Measurements from ENCODE around the gene ANKS1A.

Gene ANKS1A

GRCh38 chr6:34887753-34888513 lies 1.1 kb upstream of the ANKS1A start, which contains the start of gene TAF11 (continued):
- TF ChIP-seq ZBTB20 (tag by site-specific recombination; IDR thresholded peaks at IDR 0.05) (peak; percentile 45; the same call in 1 of the 2 replicates), ZNF76 (tag by site-specific recombination; IDR thresholded peaks at IDR 0.05; ENCODE audit: borderline replicate concordance, low read depth) (peak; percentile 75), ZNF776 (tag by site-specific recombination; IDR thresholded peaks at IDR 0.05; ENCODE audit: borderline replicate concordance) (no peak), ZNF510 (tag by site-specific recombination; IDR thresholded peaks at IDR 0.05; ENCODE audit: insufficient replicate concordance) (no peak), ZNF354C (tag by site-specific recombination; IDR thresholded peaks at IDR 0.05; ENCODE audit: borderline replicate concordance, low read depth) (no peak), ZNF501 (tag by site-specific recombination; IDR thresholded peaks at IDR 0.05) (peak; percentile 72; the same call in 1 of the 2 replicates), ZNF175 (tag by site-specific recombination; IDR thresholded peaks at IDR 0.05) (no peak), ZNF223 (tag by site-specific recombination; IDR thresholded peaks at IDR 0.05) (no peak), ZNF548 (tag by site-specific recombination; IDR thresholded peaks at IDR 0.05) (no peak), SCRT2 (tag by site-specific recombination; IDR thresholded peaks at IDR 0.05) (no peak), ZNF112 (tag by site-specific recombination; IDR thresholded peaks at IDR 0.05) (no peak), GLIS2 (tag by site-specific recombination; IDR thresholded peaks at IDR 0.05) (peak; percentile 71), HOXD13 (CRISPR knock-in tag; IDR thresholded peaks at IDR 0.05; ENCODE audit: borderline replicate concordance) (no peak), ZNF707 (tag by site-specific recombination; IDR thresholded peaks at IDR 0.05) (no peak), ZNF423 (tag by site-specific recombination; IDR thresholded peaks at IDR 0.05) (no peak), ZNF692 (tag by site-specific recombination; IDR thresholded peaks at IDR 0.05) (peak; percentile 69; the same call in 1 of the 2 replicates), ZFHX2 (tag by site-specific recombination; conservative IDR thresholded peaks at IDR 0.05) (no peak), PBX3 (CRISPR knock-in tag; IDR thresholded peaks at IDR 0.05) (no peak), ZNF704 (tag by site-specific recombination; IDR thresholded peaks at IDR 0.05) (no peak), ZNF639 (tag by site-specific recombination; IDR thresholded peaks at IDR 0.05) (peak; percentile 89), ZNF10 (tag by site-specific recombination; IDR thresholded peaks at IDR 0.05) (no peak), ZBTB1 (tag by site-specific recombination; IDR thresholded peaks at IDR 0.05) (no peak), PRDM1 (tag by site-specific recombination; IDR thresholded peaks at IDR 0.05) (no peak), ZNF747 (tag by site-specific recombination; IDR thresholded peaks at IDR 0.05) (no peak), ZNF391 (tag by site-specific recombination; IDR thresholded peaks at IDR 0.05; ENCODE audit: borderline replicate concordance, low read depth) (0 out of 2 replicates have a peak, but pooled peaks have one; percentile 18), ZBTB6 (tag by site-specific recombination; IDR thresholded peaks at IDR 0.05) (peak; percentile 23; the same call in 1 of the 2 replicates), ZBTB21 (tag by site-specific recombination; IDR thresholded peaks at IDR 0.05) (peak; percentile 85), ZNF132 (tag by site-specific recombination; IDR thresholded peaks at IDR 0.05; ENCODE audit: borderline replicate concordance) (no peak), ZNF2 (tag by site-specific recombination; IDR thresholded peaks at IDR 0.05) (peak; percentile 91), ZNF16 (tag by site-specific recombination; IDR thresholded peaks at IDR 0.05; ENCODE audit: low read depth) (no peak), OVOL3 (tag by site-specific recombination; IDR thresholded peaks at IDR 0.05) (no peak), ZNF658 (tag by site-specific recombination; IDR thresholded peaks at IDR 0.05) (no peak), ZNF521 (tag by site-specific recombination; IDR thresholded peaks at IDR 0.05) (no peak), KLF16 (tag by site-specific recombination; IDR thresholded peaks at IDR 0.05) (no peak)

Data from HEK293 (cell line).